Breast epithelium (tissue), 4 donors: ENCODE data around the gene SH2D6. TPM values are rescaled to one million over a fixed set of nuclear protein-coding genes. Genes with fewer than 3 reads are reported as not detected.

ENCODE experiments used
- DNase-seq, 2 donors: peaks; one replicate each; pipeline ENCODE4 v3.0.0-alpha.2; 2019; ENCODE audit warnings: low spot score in 2 of 2
- H3K27ac ChIP-seq, 2 donors: fragments of 200-600 bp; sonication (generic) in 1 of 2; one replicate each; pipeline ENCODE4 v1.5.1; 2016 to 2019; ENCODE audit warnings: mild to moderate bottlenecking in 1 of 2
- H3K27me3 ChIP-seq, 2 donors: fragments of 200-600 bp; sonication (generic) in 1 of 2; one replicate each; pipeline versions ENCODE4 v1.5.1 to v1.6.0; 2017 to 2019; ENCODE audit warnings: control low read depth in 1 of 2, mild to moderate bottlenecking in 1 of 2
- H3K36me3 ChIP-seq: fragments of 200-600 bp; one replicate; pipeline ENCODE4 v1.5.1; 2019
- H3K4me1 ChIP-seq, 2 donors: fragments of 200-600 bp; sonication (generic); one replicate each; pipeline ENCODE4 v1.5.1; 2016 to 2019; ENCODE audit warnings: control low read depth in 1 of 2
- H3K4me3 ChIP-seq, 3 donors: fragments of 200-600 bp; sonication (generic); 1 replicate in 2 of 3; 2 replicates in 1 of 3; pipeline ENCODE4 v1.5.1; 2016 to 2019; ENCODE audit warnings: mild to moderate bottlenecking in 3 of 3, moderate library complexity in 2 of 3
- H3K9me3 ChIP-seq, 2 donors: fragments of 200-600 bp; sonication (generic) in 1 of 2; one replicate each; pipeline ENCODE4 v1.5.1; 2016 to 2019; ENCODE audit warnings: control low read depth in 1 of 2
- CTCF ChIP-seq, 3 donors: fragments of 450-650 bp; IDR thresholded peaks; one replicate each; pipeline ENCODE4 v1.5.1; 2016 to 2017; ENCODE audit warnings: antibody characterized with exemption in 3 of 3, mild to moderate bottlenecking in 3 of 3, moderate library complexity in 3 of 3
- POLR2A ChIP-seq: fragments of 450-650 bp; IDR thresholded peaks from one replicate; pipeline ENCODE4 v1.6.1; 2016; ENCODE audit warnings: antibody characterized with exemption, mild to moderate bottlenecking, moderate library complexity
- POLR2AphosphoS5 ChIP-seq, 3 donors: sonication (generic); formaldehyde crosslinking; IDR thresholded peaks; one replicate each; pipeline ENCODE4 v1.6.1; 2017; ENCODE audit warnings: antibody characterized with exemption in 3 of 3
- intact Hi-C: fragments of 100-400 bp; cut with DNase I; formaldehyde crosslinking; loops from one replicate; pipeline ENCODE4 v1.15.1; 2023; ENCODE audit warnings: low total_unique reads
- total RNA-seq, 3 donors: library from RNA; depleted of rRNA; stranded (reverse); fragments of >200 nt; gene quantifications; one replicate each; pipeline ENCODE4 v1.1.0, GENCODE V29; 2016

Gene SH2D6
- total RNA-seq, 3 donors from 2014 or later, result not detected

GRCh38 chr2:85419009-85419675 lies 628 bp downstream of the SH2D6 start:
- no peak for TF ChIP-seq POLR2AphosphoS5 (IDR thresholded peaks at IDR 0.05)
- TF ChIP-seq POLR2A, result no peak
- TF ChIP-seq CTCF (IDR thresholded peaks at IDR 0.05), result no peak
- Histone ChIP-seq H3K36me3 (no peaks in the 10 kb centered on the region), H3K4me3 (peak overlapping the region; percentile 69 to 92 (median 77)), H3K9me3 (no peaks in the 10 kb centered on the region), H3K27ac (peak overlapping the region; percentile 95 to 99), H3K27me3 (no peaks in the 10 kb centered on the region), H3K4me1 (peaks cover 0 to 6% of the 10 kb centered on the region in 2 donors)
- DNase-seq, result no peak
- intact Hi-C loops, result no loop called here

- DNase-seq, result peak; percentile 76 to 91
- Histone ChIP-seq H3K4me3 (peak overlapping the region in 2 of 3 donors; percentile 19 to 48), H3K27ac (peak overlapping the region; percentile 95 to 99), H3K9me3 (no peaks in the 10 kb centered on the region), H3K27me3 (no peaks in the 10 kb centered on the region), H3K4me1 (peaks cover 0 to 6% of the 10 kb centered on the region in 2 donors), H3K36me3 (no peaks in the 10 kb centered on the region)
- intact Hi-C loops, result no loop called here
- no peak for TF ChIP-seq POLR2A
- TF ChIP-seq POLR2AphosphoS5 (IDR thresholded peaks at IDR 0.05), result peak; percentile 71 to 83 (median 75)
- TF ChIP-seq CTCF (IDR thresholded peaks at IDR 0.05), result peak; percentile 100
Observed at GRCh38 chr2:85420536-85421259, 2.2 kb downstream of the SH2D6 start.

GRCh38 chr2:85421260-85422071 lies 3.0 kb downstream of the SH2D6 start:
- H3K36me3 ChIP-seq, result no peaks in the 10 kb centered on the region
- intact Hi-C loops, result no loop called here
- peak overlapping the region; percentile 95 to 99 for H3K27ac ChIP-seq
- DNase-seq, result peak; percentile 49 to 71
- H3K4me3 ChIP-seq, result peak overlapping the region in 1 of 3 donors; percentile 48
- H3K4me1 ChIP-seq, result peaks cover 0 to 6% of the 10 kb centered on the region in 2 donors
- no peaks in the 10 kb centered on the region for H3K27me3 ChIP-seq
- TF ChIP-seq POLR2AphosphoS5 (IDR thresholded peaks at IDR 0.05), result no peak
- TF ChIP-seq POLR2A, result no peak
- no peak for TF ChIP-seq CTCF (IDR thresholded peaks at IDR 0.05)
- no peaks in the 10 kb centered on the region for H3K9me3 ChIP-seq

GRCh38 chr2:85422072-85422457 lies 3.6 kb downstream of the SH2D6 start:
- Histone ChIP-seq H3K9me3 (no peaks in the 10 kb centered on the region), H3K36me3 (no peaks in the 10 kb centered on the region), H3K4me3 (no peak overlapping the region), H3K27ac (peak overlapping the region in 1 of 2 donors; percentile 95), H3K27me3 (no peaks in the 10 kb centered on the region), H3K4me1 (peaks cover 0 to 6% of the 10 kb centered on the region in 2 donors)
- no peak for TF ChIP-seq POLR2AphosphoS5 (IDR thresholded peaks at IDR 0.05)
- TF ChIP-seq CTCF (IDR thresholded peaks at IDR 0.05), result no peak
- TF ChIP-seq POLR2A, result no peak
- no peak for DNase-seq
- intact Hi-C loops, result no loop called here
